ENCODE data around the gene TMEM201. TPM values are rescaled to one million over a fixed set of nuclear protein-coding genes. Genes with fewer than 3 reads are reported as not detected.
"Not testable (repeated sequence)": the region's sequence is repeated elsewhere in the genome, so short reads cannot be mapped to it uniquely, and the experiment has no call there.

The TMEM201 gene
- total and polyA plus RNA-seq, 4 donors, result 1.1 to 9.4 (median 4.3) TPM

DNA sequence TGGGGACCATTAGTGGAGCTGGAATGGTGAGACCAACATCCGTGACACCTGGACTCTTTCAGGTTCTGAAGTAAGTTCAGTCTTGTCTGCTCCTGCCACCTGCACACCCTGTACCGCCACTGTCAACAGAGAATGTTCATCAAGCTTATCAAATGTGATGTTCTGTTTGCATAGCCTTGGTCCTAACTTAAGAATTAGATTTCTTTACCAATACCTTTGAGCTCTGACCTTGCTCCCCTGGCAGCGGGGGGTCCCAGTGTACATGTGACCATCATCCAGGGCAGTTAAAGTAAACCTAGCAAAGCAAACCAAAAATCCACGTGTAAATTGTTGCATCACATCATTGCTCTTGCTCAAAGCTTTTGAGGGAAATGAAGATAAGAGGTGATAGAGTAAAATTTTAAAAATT lies 35.0 kb upstream of the TMEM201 start:
- intact Hi-C loops (cut with DNase I), result no loop called here
- 94% methylated on average over 4 of the region's 4 CpGs for WGBS, 2 donors
- peak in 1 of 2 donors; percentile 16 for DNase-seq

DNA sequence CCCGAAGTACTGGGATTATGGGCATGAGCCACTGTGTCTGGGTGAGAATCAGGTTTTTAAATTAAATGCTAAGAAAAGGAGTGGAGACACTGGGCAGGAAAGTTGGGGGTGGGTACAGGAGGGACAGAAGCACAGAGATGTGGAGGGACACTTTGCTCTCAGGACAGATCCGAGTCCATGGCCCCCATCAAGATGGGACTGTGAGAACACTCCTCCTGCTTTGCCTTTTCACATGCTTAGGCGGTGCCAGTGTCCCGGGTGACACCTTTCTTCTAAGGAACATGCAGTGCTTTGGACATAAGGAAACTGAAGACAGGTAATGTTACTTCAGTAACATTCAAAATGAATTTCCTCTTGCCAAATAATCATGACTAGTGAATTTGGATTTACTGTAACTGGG lies 32.8 kb upstream of the TMEM201 start:
- WGBS, 2 donors, result 86 to 96% methylated on average over 4 of the region's 4 CpGs
- H3K36me3 ChIP-seq (ENCODE audit: control insufficient read depth in 1 of 2, insufficient read depth in 2 of 2, low read length in 1 of 2), result peaks cover 0 to 2% of the 10 kb centered on the region in 2 donors
- H3K27me3 ChIP-seq (ENCODE audit: control insufficient read depth in 1 of 2, insufficient read depth in 2 of 2, low read length in 1 of 2), result no peaks in the 10 kb centered on the region
- no peak overlapping the region for H3K27ac ChIP-seq (ENCODE audit: low read depth in 1 of 2, low read length in 2 of 2)
- intact Hi-C loops (cut with DNase I), result no loop called here
- no peaks in the 10 kb centered on the region for H3K9me3 ChIP-seq (ENCODE audit: control insufficient read depth, low read length)
- H3K4me3 ChIP-seq (ENCODE audit: low read length in 2 of 2), result no peak overlapping the region
- DNase-seq, result peak in 1 of 2 donors; percentile 24
- H3K4me1 ChIP-seq (ENCODE audit: control insufficient read depth in 1 of 2, insufficient read depth in 2 of 2, low read length in 2 of 2), result no peaks in the 10 kb centered on the region
- no peak for ATAC-seq (ENCODE audit: low FRiP score)

More for the DNA sequence above, 35.0 kb upstream of the TMEM201 start:
- Histone ChIP-seq H3K36me3 (ENCODE audit: control insufficient read depth in 1 of 2, insufficient read depth in 2 of 2, low read length in 1 of 2) (peaks cover 0 to under 1% of the 10 kb centered on the region in 2 donors), H3K27me3 (ENCODE audit: control insufficient read depth in 1 of 2, insufficient read depth in 2 of 2, low read length in 1 of 2) (no peaks in the 10 kb centered on the region), H3K4me1 (ENCODE audit: control insufficient read depth in 1 of 2, insufficient read depth in 2 of 2, low read length in 2 of 2) (no peaks in the 10 kb centered on the region), H3K4me3 (ENCODE audit: low read length in 2 of 2) (no peak overlapping the region), H3K27ac (ENCODE audit: low read depth in 1 of 2, low read length in 2 of 2) (no peak overlapping the region), H3K9me3 (ENCODE audit: control insufficient read depth, low read length) (no peaks in the 10 kb centered on the region)
- ATAC-seq (ENCODE audit: low FRiP score), result no peak

DNA sequence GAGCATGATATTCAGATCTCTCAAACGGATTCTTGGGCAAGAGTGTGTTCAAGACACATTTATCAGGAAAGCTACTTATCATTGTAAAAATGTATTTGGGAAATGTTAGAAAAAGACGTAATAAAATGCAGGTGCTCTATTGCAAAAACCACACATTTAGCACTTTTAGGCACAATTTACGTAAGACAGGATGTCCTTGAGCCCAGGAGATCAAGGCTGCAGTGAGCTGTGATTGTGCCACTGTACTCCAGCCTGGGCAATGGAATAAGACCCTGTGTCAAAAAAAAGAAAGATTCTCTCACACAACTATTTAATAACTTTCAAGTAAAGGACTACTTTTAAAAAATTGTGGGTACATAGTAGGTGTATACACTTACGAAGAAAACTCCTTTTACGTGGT lies 31.1 kb upstream of the TMEM201 start:
- Histone ChIP-seq H3K27ac (ENCODE audit: low read depth in 1 of 2, low read length in 2 of 2) (no peak overlapping the region), H3K36me3 (ENCODE audit: control insufficient read depth in 1 of 2, insufficient read depth in 2 of 2, low read length in 1 of 2) (peaks cover 0 to 2% of the 10 kb centered on the region in 2 donors), H3K9me3 (ENCODE audit: control insufficient read depth, low read length) (no peaks in the 10 kb centered on the region), H3K4me3 (ENCODE audit: low read length in 2 of 2) (no peak overlapping the region), H3K27me3 (ENCODE audit: control insufficient read depth in 1 of 2, insufficient read depth in 2 of 2, low read length in 1 of 2) (no peaks in the 10 kb centered on the region), H3K4me1 (ENCODE audit: control insufficient read depth in 1 of 2, insufficient read depth in 2 of 2, low read length in 2 of 2) (no peaks in the 10 kb centered on the region)
- intact Hi-C loops (cut with DNase I), result no loop called here
- WGBS, 2 donors, result 92 to 94% methylated on average over 5 of the region's 5 CpGs
- no peak for ATAC-seq (ENCODE audit: low FRiP score)
- peak in 1 of 2 donors; percentile 2 for DNase-seq

- H3K9me3 ChIP-seq (ENCODE audit: control insufficient read depth, low read length), result no peaks in the 10 kb centered on the region
- 63 to 76% methylated on average over 6 of the region's 6 CpGs for WGBS, 2 donors
- H3K4me3 ChIP-seq (ENCODE audit: low read length in 2 of 2), result no peak overlapping the region
- DNase-seq (peak in 1 of 2 donors; percentile 23), ATAC-seq (ENCODE audit: low FRiP score) (no peak)
- no peaks in the 10 kb centered on the region for H3K4me1 ChIP-seq (ENCODE audit: control insufficient read depth in 1 of 2, insufficient read depth in 2 of 2, low read length in 2 of 2)
- intact Hi-C loops (cut with DNase I), result no loop called here
- H3K36me3 ChIP-seq (ENCODE audit: control insufficient read depth in 1 of 2, insufficient read depth in 2 of 2, low read length in 1 of 2), result peaks cover 0 to 2% of the 10 kb centered on the region in 2 donors
- no peak overlapping the region for H3K27ac ChIP-seq (ENCODE audit: low read depth in 1 of 2, low read length in 2 of 2)
- H3K27me3 ChIP-seq (ENCODE audit: control insufficient read depth in 1 of 2, insufficient read depth in 2 of 2, low read length in 1 of 2), result no peaks in the 10 kb centered on the region
Observed at GRCh38 chr1:9558271-9558945, 30.3 kb upstream of the TMEM201 start.

GRCh38 chr1:9558946-9559545 lies 29.7 kb upstream of the TMEM201 start:
- Histone ChIP-seq H3K4me1 (ENCODE audit: control insufficient read depth in 1 of 2, insufficient read depth in 2 of 2, low read length in 2 of 2) (no peaks in the 10 kb centered on the region), H3K27ac (ENCODE audit: low read depth in 1 of 2, low read length in 2 of 2) (no peak overlapping the region), H3K9me3 (ENCODE audit: control insufficient read depth, low read length) (no peaks in the 10 kb centered on the region), H3K4me3 (ENCODE audit: low read length in 2 of 2) (no peak overlapping the region), H3K27me3 (ENCODE audit: control insufficient read depth in 1 of 2, insufficient read depth in 2 of 2, low read length in 1 of 2) (no peaks in the 10 kb centered on the region), H3K36me3 (ENCODE audit: control insufficient read depth in 1 of 2, insufficient read depth in 2 of 2, low read length in 1 of 2) (peaks cover 0 to 2% of the 10 kb centered on the region in 2 donors)
- WGBS, 2 donors, result 74 to 80% methylated on average over 11 of the region's 11 CpGs
- peak in 1 of 2 donors; percentile 43 for DNase-seq
- no peak for ATAC-seq (ENCODE audit: low FRiP score)
- intact Hi-C loops (cut with DNase I), result no loop called here

- intact Hi-C loops (cut with DNase I), result no loop called here
- H3K4me1 ChIP-seq (ENCODE audit: control insufficient read depth in 1 of 2, insufficient read depth in 2 of 2, low read length in 2 of 2), result no peaks in the 10 kb centered on the region
- WGBS, 2 donors, result 87 to 89% methylated on average over 5 of the region's 5 CpGs
- DNase-seq (peak in 1 of 2 donors; percentile 2), ATAC-seq (ENCODE audit: low FRiP score) (no peak)
- no peaks in the 10 kb centered on the region for H3K9me3 ChIP-seq (ENCODE audit: control insufficient read depth, low read length)
- H3K36me3 ChIP-seq (ENCODE audit: control insufficient read depth in 1 of 2, insufficient read depth in 2 of 2, low read length in 1 of 2), result peaks cover 0 to 2% of the 10 kb centered on the region in 2 donors
- H3K27me3 ChIP-seq (ENCODE audit: control insufficient read depth in 1 of 2, insufficient read depth in 2 of 2, low read length in 1 of 2), result no peaks in the 10 kb centered on the region
- H3K4me3 ChIP-seq (ENCODE audit: low read length in 2 of 2), result no peak overlapping the region
- H3K27ac ChIP-seq (ENCODE audit: low read depth in 1 of 2, low read length in 2 of 2), result no peak overlapping the region
Observed at GRCh38 chr1:9559673-9560072, 29.0 kb upstream of the TMEM201 start.

DNA sequence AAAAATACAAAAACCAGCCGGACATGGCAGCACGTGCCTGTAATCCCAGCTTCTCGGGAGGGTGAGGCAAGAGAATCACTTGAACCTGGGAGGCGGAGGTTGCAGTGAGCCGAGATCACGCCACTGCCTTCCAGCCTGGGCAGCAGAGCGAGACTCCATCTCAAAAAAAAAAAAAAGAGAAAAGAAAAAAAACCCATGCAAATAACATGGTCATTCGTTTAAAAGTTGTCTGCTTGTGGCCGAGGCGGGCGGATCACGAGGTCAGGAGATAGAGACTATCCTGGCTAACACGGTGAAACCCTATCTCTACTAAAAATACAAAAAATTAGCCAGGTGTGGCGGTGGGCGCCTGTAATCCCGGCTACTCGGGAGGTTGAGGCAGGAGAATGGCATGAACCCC lies 28.6 kb upstream of the TMEM201 start:
- H3K27me3 ChIP-seq (ENCODE audit: control insufficient read depth in 1 of 2, insufficient read depth in 2 of 2, low read length in 1 of 2); H3K4me1 ChIP-seq (ENCODE audit: control insufficient read depth in 1 of 2, insufficient read depth in 2 of 2, low read length in 2 of 2); H3K9me3 ChIP-seq (ENCODE audit: control insufficient read depth, low read length); intact Hi-C loops (cut with DNase I); DNase-seq; H3K4me3 ChIP-seq (ENCODE audit: low read length in 2 of 2); H3K36me3 ChIP-seq (ENCODE audit: control insufficient read depth in 1 of 2, insufficient read depth in 2 of 2, low read length in 1 of 2); ATAC-seq (ENCODE audit: low FRiP score); H3K27ac ChIP-seq (ENCODE audit: low read depth in 1 of 2, low read length in 2 of 2): not testable (repeated sequence)
- 93 to 94% methylated on average over 17 of the region's 17 CpGs for WGBS, 2 donors

DNA sequence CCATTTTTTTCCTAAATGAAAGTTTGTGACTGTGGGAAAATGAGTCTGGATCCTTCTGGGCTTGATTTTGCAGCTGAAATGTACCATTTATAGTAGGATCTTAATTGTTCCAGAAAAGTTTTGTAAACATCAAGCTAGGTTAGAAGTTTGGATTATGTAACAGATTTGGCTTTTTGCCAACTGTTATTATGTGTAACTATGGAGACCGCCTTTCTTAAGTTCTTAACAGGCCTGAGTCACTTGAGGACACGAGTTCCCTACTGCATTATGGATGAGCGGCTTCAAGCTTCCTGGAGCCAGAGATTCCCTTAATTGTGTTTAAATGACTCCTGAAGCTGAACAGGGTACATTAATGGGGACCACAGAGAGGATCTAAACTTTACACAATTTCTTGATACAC lies 27.3 kb upstream of the TMEM201 start:
- Histone ChIP-seq H3K27me3 (ENCODE audit: control insufficient read depth in 1 of 2, insufficient read depth in 2 of 2, low read length in 1 of 2) (no peaks in the 10 kb centered on the region), H3K9me3 (ENCODE audit: control insufficient read depth, low read length) (no peaks in the 10 kb centered on the region), H3K4me3 (ENCODE audit: low read length in 2 of 2) (no peak overlapping the region), H3K27ac (ENCODE audit: low read depth in 1 of 2, low read length in 2 of 2) (no peak overlapping the region), H3K36me3 (ENCODE audit: control insufficient read depth in 1 of 2, insufficient read depth in 2 of 2, low read length in 1 of 2) (peaks cover 0 to 2% of the 10 kb centered on the region in 2 donors), H3K4me1 (ENCODE audit: control insufficient read depth in 1 of 2, insufficient read depth in 2 of 2, low read length in 2 of 2) (no peaks in the 10 kb centered on the region)
- ATAC-seq (ENCODE audit: low FRiP score) (peak; percentile 64), DNase-seq (no peak)
- 16 to 38% methylated on average over 3 of the region's 3 CpGs for WGBS, 2 donors
- intact Hi-C loops (cut with DNase I), result no loop called here

DNA sequence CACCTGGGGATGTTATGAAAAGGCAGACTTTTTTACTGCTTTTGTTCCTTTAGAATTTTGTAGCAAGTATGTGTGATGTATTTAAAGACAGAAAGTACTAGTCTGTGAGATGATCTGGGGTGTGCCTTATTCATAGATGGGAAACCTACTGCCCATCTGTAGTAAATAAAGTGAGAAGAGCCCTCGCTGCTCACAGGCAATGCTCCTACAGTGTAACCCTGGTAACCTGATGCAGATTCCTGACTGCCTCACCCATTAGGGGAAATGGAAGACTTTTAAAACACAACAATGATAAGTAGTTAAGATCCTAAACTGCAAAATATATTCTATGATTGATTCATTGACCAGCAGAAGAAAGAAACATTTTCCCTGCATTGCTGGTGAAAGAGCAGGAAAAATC lies 19.4 kb upstream of the TMEM201 start:
- Histone ChIP-seq H3K4me3 (ENCODE audit: low read length in 2 of 2) (no peak overlapping the region), H3K4me1 (ENCODE audit: control insufficient read depth in 1 of 2, insufficient read depth in 2 of 2, low read length in 2 of 2) (no peaks in the 10 kb centered on the region), H3K27me3 (ENCODE audit: control insufficient read depth in 1 of 2, insufficient read depth in 2 of 2, low read length in 1 of 2) (no peaks in the 10 kb centered on the region), H3K9me3 (ENCODE audit: control insufficient read depth, low read length) (no peaks in the 10 kb centered on the region), H3K27ac (ENCODE audit: low read depth in 1 of 2, low read length in 2 of 2) (no peak overlapping the region), H3K36me3 (ENCODE audit: control insufficient read depth in 1 of 2, insufficient read depth in 2 of 2, low read length in 1 of 2) (no peaks in the 10 kb centered on the region)
- no peak for DNase-seq
- WGBS, 2 donors, result 88 to 92% methylated on average over 1 of the region's 1 CpG
- ATAC-seq (ENCODE audit: low FRiP score), result no peak
- intact Hi-C loops (cut with DNase I), result no loop called here
